Occipital lobe (tissue), 2 donors: ENCODE results near the gene HS2ST1. TPM values are rescaled to one million over a fixed set of nuclear protein-coding genes. Genes with fewer than 3 reads are reported as not detected.
"Not testable (repeated sequence)": the region's sequence is repeated elsewhere in the genome, so short reads cannot be mapped to it uniquely, and the experiment has no call there.

ENCODE experiments used
- DNase-seq: peaks from one replicate; lab custom pipeline; 2025; lab: John Stamatoyannopoulos, UW
- total RNA-seq: library from RNA; depleted of rRNA; stranded (reverse); fragments of >200 nt; gene quantifications from one replicate; pipeline ENCODE4 v1.2.3, GENCODE V29; 2014

The HS2ST1 gene
- total RNA-seq, 1 donor from 2014 or later: 39.1 TPM

DNA sequence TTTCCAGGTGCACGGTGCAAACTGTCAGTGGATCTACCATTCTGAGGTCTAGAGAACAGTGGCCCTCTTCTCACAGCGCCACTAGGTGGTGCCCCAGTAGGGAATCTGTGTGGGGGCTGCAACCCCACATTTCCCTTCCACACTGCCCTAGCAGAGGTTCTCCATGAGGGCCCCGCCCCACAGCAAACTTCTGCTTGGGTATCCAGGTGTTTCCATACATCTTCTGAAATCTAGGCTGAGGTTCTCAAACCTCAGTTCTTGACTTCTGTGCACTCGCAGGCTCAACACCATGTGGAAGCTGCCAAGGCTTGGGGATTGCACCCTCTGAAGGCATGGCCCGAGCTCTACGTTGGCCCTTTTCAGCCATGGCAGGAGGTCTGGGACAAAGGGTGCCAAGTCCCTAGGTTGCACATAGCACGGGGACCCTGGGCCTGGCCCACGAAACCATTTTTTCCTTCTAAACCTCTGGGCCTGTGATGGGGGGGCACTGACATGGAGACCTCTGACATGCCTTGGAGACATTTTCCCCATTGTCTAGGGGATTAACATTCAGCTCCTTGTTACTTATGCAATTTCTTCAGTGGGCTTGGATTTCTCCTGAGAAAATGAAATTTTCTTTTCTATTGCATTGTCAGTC, 10.0 kb downstream of the HS2ST1 start:
- DNase-seq: no peak

DNA sequence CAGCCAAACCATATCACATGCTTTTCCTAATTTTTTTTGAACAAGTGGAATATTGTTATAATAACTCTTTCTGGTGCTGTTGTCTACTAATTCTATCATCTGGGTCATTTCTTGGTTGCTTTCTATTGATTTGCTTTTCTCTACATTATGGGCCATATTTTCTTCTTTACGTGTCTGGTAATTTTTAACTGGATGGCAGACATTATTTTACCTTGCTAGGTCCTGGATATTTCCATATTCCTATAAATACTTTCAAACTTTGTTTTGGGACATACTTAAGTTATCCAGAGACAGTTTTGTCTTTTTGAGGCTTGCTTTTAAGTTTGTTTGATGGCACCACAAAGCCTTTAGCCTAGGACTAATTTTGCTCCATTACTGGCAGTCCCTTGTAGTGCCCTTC, 11.3 kb downstream of the HS2ST1 start:
- no peak for DNase-seq

DNA sequence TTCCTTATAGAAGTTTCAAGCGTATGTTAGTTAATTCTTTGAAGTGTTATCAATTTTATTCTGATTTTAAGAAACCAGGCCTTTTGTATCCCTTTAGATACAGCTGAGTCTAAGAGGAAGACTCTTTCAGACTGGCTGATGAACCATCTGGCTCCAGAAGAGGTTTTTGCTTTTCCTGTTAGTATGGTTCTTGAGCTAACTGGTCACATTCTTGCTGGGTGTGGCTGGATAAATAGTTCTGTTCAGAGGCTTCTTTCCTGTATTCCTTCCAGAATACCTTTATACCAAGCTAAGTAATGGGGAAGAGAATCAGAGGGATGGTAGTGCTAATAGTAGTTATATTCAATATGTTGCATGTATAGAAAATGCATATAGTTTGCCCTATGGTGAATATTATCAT, 12.4 kb downstream of the HS2ST1 start:
- DNase-seq: no peak

DNA sequence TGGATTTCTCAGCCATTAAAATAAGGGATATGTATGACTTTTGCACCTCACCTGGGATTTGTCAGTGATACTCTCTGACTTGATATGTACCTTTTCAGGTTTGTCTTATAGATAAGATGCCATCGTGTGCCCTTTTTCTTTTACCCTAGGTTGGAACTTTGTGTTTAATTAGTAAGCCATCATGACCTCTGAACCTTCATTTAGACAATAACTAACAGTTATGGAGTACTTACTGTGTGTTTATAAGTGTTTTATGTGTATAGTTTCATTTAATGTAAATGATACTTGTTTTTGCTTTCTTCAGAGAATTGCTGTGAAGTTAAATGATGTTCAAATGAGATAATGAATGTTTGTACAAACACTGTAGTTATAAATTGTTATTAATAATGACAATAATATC, 14.4 kb downstream of the HS2ST1 start:
- DNase-seq: no peak

DNA sequence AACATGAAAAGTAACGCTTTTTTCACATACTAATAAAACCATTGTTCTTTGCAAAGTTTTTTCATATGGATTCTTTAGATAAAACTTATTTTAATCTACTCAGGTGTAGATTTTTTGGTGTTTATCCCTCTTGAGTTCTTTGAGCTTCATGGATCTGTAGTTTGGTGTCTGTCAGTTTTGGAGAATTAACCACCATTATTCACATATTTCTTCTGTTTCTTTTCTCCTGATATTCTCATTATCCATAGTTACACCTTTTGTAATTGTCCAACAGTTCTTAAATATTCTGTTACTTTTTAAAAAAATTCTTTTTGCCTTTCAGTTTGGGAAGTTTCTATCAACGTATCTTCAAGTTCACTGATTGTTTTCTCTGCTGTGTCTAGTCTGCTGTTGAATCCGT, 18.6 kb downstream of the HS2ST1 start:
- no peak for DNase-seq

DNA sequence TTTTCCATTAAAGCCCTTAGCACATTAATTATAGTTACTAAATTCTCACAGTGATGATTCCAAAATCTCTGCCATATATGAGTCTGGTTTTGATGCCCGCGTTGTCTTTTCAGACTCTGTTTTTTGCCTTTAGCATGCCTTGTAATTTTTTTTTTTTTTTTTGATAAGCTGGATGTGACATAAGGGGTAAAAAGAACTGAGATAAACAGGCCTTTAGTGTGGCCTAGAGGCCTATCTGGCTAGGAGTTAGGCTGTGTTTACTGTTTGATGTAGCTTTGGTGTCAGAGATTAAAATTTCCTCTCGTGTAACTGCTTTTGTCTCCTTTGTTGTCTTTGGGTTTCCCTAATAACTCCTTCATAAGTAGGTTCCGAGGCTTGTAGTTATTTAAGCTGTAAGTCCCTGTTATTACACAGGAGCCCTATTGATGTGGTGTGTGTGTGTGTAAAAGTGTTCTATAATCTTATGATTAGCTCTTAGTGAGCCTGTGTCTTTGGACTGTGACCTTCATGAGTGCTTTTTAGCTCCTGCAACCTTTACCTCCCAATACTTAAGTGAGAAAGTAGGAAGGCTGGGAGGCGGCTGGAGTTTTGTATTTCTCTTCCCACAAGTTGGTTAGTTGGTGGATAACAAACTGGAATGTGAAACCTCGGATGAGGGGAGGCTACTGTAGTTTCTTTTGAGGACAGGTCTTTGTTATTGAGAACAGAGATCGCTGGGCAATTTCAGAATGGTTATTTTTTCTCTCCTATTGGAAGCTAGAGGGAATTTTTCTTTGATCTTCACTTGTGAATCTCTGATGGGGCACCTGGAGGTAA, 19.3 kb downstream of the HS2ST1 start:
- no peak for DNase-seq

DNA sequence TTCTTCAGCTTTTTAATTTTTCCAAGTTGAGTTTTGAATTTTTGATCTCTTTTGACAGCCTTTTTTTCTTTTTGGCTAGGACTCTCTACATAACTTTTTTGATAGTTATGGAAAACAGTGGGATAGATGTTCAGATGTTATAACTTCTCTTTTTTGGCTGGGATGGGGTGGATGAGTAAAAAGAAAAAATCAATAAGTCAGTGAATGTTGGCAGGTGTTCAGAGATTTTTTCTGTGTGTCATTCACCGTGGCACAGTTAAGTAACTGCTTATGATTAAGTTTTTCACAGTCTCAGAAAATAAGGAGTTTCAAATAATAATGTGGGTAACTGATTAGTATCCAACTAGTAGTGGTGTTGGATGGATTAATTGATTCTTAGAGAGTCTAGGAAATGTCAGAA, 24.0 kb downstream of the HS2ST1 start:
- DNase-seq: no peak

DNA sequence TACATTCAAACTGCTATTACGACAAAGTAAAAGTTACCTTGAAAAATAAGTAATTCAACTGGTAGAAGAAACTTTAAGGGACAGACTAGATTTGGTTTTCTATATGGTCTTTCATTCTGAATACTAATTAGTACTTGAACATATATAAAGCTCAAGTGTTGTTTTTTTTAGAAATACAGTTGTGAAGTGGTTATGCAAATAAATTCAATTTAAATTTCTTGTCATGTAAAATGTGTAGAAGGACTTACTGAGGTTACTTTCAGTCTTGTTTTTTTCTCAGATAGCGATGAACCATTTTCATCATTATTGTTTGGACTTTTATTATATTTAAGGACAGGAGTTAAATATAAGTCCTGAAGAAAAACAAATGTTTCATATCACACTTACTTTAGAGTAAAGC, 24.4 kb downstream of the HS2ST1 start:
- DNase-seq: no peak

DNA sequence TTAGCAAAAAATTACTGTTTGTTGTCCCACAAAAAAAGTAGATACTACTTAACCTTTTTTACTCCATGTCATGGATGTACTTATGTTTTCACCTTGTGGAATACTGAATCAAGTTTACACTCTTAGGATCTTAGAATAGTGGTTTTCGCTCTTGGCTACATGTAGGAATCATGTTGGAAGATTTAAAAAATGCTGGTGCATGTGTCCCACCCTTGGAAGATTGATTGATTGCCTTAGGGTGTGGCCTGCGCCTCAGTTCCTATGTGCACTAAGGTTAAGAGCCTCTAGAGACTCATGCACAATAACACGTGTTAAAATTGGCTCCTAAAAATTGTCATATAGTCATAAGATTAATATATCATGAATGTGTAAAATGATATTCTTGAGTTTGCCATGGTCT, 25.0 kb downstream of the HS2ST1 start:
- no peak for DNase-seq

DNA sequence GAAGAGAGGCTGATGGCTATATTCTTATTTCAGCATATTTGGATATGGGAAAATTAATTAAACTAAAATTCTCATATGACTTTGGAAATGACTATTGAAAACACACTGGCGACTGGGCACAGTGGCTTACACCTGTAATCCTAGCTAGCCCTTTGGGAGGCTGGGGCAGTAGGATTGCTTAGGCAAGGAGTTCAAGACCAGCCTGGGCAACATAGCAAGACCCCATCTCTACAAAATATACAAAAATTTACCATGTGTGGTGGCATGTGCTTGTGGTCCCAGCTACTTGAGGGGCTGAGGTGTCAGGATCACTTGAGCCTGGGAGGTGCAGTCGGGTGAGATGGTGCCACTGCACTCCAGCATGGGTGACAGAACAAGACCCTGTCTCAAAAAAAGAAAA, 26.2 kb downstream of the HS2ST1 start:
- DNase-seq: no peak

DNA sequence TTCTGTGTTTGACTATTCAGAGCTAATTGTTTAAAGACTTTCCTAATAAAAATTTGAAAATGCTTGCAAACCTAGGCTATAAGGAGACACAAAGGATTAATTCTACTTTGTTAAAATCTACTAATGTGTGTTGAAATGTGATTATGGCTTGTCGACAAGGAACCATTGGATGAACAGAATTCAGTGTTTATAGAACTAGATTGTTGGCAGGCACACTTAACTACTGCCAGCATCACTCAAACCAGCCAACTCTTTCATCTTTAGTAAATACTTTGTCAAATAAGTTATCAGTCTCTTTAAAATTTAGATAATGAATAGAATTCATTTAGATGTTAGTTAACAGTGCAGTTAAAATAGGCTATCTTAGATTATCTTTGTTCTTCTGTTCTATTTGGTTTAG, 27.6 kb downstream of the HS2ST1 start:
- DNase-seq: no peak

DNA sequence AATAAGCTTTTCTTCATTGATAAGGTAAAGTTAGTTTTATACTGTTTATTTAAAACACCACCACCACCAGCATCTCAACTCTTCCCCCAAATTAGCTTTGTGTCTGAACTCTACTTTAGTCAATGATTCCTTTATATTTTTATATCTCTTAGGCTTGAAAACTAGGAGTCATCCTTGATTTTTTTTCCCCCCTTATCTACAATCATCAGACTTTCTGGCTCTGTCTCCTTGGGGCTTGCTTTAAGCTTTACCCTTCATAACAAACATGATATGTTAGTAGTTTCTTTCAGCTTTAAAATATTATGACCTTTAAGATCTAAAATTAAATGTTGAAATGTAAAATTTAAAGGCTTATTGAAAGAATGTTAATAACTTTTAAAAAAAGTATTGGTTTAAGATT, 28.3 kb downstream of the HS2ST1 start:
- DNase-seq: no peak

DNA sequence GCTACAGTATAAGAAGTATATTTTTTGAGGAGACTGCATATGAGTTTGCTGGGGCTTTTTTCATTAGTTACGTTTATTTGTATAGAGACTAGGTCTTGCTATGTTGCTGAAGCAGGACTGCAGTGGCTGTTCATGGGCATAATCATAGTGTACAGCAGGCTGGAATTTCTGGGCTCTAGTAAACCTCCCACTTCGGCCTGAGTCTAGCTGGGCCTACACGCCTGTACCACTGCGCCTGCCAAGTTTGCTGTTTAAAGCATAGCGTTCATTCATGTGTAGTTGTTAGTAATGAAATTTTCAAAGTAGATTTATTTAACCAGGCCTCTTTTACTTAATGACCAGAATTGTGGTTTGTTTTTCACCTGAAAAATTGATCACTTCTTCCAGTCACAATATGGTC, 33.8 kb downstream of the HS2ST1 start:
- DNase-seq: no peak

DNA sequence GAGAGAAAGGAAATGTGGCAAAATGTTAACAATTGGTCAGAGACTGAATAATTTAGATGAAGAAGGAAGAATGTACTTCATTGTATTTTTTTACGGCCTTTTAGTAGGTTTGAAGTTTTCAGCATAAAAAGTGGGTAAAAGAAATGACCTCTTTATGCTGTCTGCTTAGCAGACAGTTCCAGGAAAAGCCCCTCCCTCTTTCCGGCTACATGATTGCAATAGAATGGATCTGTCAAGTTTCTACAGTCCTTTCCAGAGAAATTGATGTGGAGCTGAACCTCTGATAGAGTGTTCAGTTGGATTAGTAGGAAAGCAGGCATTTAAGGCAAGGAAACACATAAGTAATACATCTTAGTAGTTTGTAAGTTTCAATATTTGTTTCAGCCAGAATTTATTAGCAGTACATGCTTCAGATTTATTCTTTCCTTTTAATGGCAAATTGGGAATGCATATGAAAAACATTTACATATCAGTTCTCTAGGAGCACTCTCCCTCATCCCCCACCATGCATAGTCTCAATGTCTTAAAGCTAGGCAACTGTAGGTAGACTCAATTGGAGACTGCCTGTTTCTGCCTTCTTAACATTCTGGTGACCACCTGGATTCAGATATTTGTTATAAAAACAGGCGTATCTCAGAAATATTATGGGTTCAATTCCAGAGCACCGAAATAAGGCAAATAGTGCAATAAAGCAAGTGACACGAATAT, 36.4 kb downstream of the HS2ST1 start:
- DNase-seq: no peak

DNA sequence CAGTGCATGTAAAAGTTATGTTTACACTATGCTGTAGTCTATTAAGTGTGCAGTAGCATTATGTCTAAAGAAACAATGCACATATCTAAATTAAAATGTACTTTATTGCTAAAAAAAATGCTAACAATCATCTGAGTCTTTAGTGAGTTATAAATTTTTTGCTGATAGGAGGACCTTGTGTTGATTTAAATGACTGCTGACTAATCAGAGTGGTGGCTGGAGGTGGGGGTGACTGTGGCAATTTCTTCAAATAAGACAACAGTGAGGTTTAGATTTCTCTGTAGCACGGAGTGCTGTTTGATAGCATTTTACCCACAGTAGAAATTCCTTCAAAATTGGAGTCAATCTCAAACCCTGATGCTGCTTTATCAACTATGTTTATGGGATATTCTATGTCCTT, 37.0 kb downstream of the HS2ST1 start:
- DNase-seq: no peak

DNA sequence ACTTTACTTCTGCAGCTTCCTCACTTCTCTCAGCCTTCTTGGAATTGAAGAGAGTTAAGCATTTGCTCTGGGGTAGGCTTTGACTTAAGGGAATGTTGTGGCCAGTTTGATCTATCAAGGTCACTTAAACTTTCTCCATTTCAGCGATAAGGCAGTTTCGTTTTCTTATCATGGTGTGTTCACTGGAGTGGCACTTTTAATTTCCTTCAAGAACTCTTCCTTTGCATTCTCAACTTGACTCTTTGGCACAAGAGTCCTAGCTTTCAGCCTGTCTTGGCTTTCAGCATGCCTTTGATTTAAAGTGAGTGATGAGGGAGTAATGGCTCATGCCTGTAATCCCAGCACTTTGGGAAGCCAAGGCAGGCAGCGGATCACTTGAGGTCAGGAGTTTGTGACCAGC, 38.7 kb downstream of the HS2ST1 start:
- no peak for DNase-seq

DNA sequence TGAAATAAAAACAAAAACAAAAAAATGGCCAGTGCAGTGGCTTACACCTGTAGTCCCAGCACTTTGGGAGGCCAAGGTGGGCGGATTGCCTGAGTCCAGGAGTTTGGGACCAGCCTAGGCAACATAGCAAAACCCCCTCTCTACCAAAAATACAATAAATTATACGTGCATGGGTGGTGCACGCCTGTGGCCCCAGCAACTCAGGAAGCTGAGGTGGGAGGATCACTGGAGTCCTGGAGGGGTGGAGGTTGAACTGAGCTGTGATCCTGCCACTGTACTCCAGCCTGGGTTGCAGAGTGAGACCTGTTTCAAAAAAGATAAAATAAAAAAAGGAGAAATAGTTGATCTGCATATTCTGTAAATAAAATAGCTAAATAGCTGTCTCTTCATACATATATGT, 41.2 kb downstream of the HS2ST1 start:
- DNase-seq: no peak

DNA sequence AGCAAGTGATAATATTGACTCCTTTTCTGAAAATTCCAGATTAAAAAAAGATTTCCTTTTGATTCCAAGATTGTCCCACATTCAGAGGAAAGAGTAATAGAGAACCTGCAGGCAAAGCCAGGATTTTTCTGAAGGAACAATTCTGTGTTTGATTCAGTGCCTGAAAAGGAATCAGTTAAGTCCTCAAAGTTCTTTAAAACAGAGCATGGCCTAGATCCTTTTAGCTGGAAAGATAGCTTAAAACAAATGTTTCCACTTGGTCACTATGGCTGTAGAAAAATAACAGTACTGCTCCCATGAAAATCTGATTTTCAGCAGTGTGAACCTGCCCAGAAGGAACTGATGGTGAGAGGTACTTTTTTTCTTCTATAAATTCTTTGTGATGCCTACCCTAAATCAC, 41.8 kb downstream of the HS2ST1 start:
- DNase-seq: no peak

DNA sequence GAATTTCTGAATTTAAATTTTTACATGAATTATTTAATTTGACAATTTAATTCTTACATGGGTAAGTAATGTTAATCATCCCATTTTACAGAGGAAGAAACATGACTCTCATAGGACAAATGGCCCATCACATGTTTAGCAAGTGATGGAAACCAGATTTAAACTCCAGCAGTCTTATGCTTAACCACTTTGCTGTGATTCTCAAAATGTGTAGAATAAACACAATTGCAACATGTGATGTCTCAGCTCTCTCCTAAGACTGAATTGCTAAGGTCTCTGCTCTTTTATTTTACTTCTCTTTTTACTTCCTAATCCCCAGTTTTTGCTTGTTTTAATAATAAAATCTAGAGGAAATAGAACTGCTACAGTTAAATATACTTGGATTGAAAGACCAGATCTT, 42.8 kb downstream of the HS2ST1 start:
- DNase-seq: no peak

DNA sequence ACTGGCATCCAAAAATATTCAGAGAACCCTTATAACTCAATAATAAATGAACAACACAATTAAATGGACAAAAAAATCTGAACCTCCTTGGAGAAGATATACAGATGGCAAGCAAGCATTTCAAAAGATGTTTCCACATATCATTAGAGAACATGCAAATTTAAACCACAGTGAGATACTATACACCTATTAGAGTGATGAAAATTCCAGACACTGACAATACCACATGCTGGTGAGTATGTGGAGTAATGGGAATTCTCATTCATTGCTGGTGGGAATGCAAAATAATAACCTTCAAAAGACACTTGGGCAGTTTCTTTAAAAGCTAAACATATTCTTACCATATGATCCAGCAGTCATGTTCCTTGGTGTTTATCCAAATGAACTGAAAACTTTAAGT, 46.1 kb downstream of the HS2ST1 start:
- no peak for DNase-seq

DNA sequence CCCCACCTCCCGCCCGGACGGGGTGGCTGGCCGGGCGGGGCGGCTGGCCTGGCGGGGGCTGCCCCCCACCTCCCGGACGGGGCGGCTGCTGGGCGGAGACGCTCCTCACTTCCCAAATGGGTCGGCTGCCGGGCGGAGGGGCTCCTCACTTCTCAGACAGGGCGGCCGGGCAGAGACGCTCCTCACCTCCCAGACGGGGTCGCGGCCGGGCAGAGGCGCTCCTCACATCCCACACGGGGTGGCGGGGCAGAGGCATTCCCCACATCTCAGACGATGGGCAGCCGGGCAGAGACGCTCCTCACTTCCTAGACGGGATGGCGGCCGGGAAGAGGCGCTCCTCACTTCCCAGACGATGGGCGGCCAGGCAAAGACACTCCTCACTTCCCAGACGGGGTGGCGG, 49.4 kb downstream of the HS2ST1 start:
- not testable (repeated sequence) for DNase-seq

DNA sequence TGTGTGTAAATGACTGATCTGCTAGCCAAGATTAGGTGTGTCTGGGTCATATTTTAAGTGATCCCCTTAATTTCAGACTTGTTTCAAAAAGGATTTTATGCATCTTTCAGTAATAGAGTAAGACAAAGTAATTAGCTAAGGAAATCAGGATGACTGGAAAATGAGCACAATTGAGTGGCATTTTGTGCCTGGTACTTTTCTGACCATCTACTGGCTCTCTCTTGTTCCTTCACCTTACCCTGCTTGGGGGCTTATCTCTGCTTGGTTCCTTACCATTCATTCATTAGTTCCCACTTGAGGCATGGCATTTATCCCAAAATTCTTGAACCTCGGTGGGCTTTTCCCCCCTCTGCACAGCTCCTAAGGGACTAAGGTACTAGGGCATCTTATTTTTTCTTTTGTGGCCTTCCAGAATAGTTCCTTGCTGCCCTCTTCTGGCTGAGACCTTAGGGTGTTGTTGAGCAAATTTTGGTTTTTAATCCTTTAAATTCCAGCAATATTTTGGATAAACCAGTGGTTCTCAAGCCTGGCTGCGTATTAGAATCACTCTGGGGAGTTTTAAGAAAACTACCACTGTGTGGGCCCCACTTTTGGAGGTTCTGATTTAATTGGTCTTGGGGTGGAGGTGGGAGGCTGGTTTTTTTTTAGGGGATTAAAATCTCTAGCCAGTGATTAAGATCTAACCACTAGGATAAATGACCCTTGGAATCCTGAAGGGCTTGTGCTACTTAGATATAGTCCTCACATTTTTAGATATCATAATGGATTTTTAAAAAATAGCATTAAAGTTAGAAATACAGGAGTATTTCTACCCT, 50.8 kb downstream of the HS2ST1 start:
- no peak for DNase-seq
